NCI-H460 (cell line): ENCODE data around the gene UBAP1L. TPM values are rescaled to one million over a fixed set of nuclear protein-coding genes. Genes with fewer than 3 reads are reported as not detected.

Source experiments
- DNase-seq: peaks from one replicate; pipeline ENCODE4 v3.0.0-alpha.2; 2016; ENCODE audit warnings: low read depth; ENCODE audit errors: extremely low read depth
- total RNA-seq: library from RNA; depleted of rRNA; stranded (reverse); fragments of >200 nt; shearing (Covaris generic); gene quantifications from 2 replicates; pipeline ENCODE4 v1.2.3, GENCODE V29; 2014

UBAP1L gene
- total RNA-seq, 1 experiment from 2014 or later = 1.1 TPM

- no peak for DNase-seq
Measured at GRCh38 chr15:65068403-65068788, 46.6 kb downstream of the UBAP1L start.

GRCh38 chr15:65067645-65068402 is 47.2 kb downstream of the UBAP1L start, which contains the start of gene RASL12:
TSS of gene RASL12 (minus strand) at chr15:65067991. CDS start at chr15:65067835, 156 bp downstream.
- no peak for DNase-seq

- no peak for DNase-seq
Measured at GRCh38 chr15:65067317-65067644, 47.7 kb downstream of the UBAP1L start.

- DNase-seq = no peak
Measured at GRCh38 chr15:65066635-65067316, 48.2 kb downstream of the UBAP1L start.

GRCh38 chr15:65066001-65066634 is 48.9 kb downstream of the UBAP1L start:
- no peak for DNase-seq

GRCh38 chr15:65062726-65063125 is 52.3 kb downstream of the UBAP1L start:
- no peak for DNase-seq

- no peak for DNase-seq
Measured at GRCh38 chr15:65062061-65062460, 52.9 kb downstream of the UBAP1L start.

- no peak for DNase-seq
Measured at GRCh38 chr15:65060641-65061397, 54.2 kb downstream of the UBAP1L start.

- DNase-seq = no peak
Measured at GRCh38 chr15:65059931-65060596, 54.9 kb downstream of the UBAP1L start.

- no peak for DNase-seq
Measured at GRCh38 chr15:65059369-65059750, 55.6 kb downstream of the UBAP1L start.

GRCh38 chr15:65058394-65059368 is 56.3 kb downstream of the UBAP1L start:
- no peak for DNase-seq

- no peak for DNase-seq
Measured at GRCh38 chr15:65057549-65057940, 57.5 kb downstream of the UBAP1L start.

GRCh38 chr15:65056868-65057548 is 58.0 kb downstream of the UBAP1L start:
- no peak for DNase-seq

- DNase-seq = no peak
Measured at GRCh38 chr15:65056106-65056505, 58.9 kb downstream of the UBAP1L start.

GRCh38 chr15:65055201-65055870 is 59.7 kb downstream of the UBAP1L start:
- DNase-seq = no peak

- DNase-seq = peak; percentile 61
Measured at GRCh38 chr15:65054333-65055200, 60.4 kb downstream of the UBAP1L start.

GRCh38 chr15:65052956-65053355 is 62.0 kb downstream of the UBAP1L start:
- no peak for DNase-seq
